HL-60/S4 treated with phorbol 12-myristate 13-acetate at 8.2 ng/mL for 4 days and 3 days (cell line): ENCODE measurements around the gene ARL6IP1.
"Not testable (repeated sequence)": the region's sequence is repeated elsewhere in the genome, so short reads cannot be mapped to it uniquely, and the experiment has no call there.

Experiments
- in situ Hi-C: fragments of 300-500 bp; cut with MboI; formaldehyde crosslinking; loops from 2 replicates; pipeline ENCODE4 v1.15.0; 2022; ENCODE audit warnings: low sequenced_read_pairs

Gene ARL6IP1

GRCh38 chr16:18762713-18763112 lies 38.6 kb downstream of the ARL6IP1 start:
- in situ Hi-C loops, result not testable (repeated sequence)

GRCh38 chr16:18759598-18760520 lies 41.5 kb downstream of the ARL6IP1 start:
- in situ Hi-C loops, result not testable (repeated sequence)

- in situ Hi-C loops, result not testable (repeated sequence)
These were observed 43.2 kb downstream of the ARL6IP1 start for GRCh38 chr16:18757960-18758660.

GRCh38 chr16:18756639-18757038 lies 44.7 kb downstream of the ARL6IP1 start:
- in situ Hi-C loops, result not testable (repeated sequence)

- in situ Hi-C loops, result not testable (repeated sequence)
These were observed 58.5 kb downstream of the ARL6IP1 start for GRCh38 chr16:18742870-18743269.
